Fibroblast of skin of right quadriceps (primary cell): ENCODE measurements around the gene DCUN1D2.
"Not testable (repeated sequence)": the region's sequence is repeated elsewhere in the genome, so short reads cannot be mapped to it uniquely, and the experiment has no call there.

Source experiments
- DNase-seq: peaks from one replicate; pipeline ENCODE4 v3.0.0-alpha.2; 2013

The DCUN1D2 gene

DNA sequence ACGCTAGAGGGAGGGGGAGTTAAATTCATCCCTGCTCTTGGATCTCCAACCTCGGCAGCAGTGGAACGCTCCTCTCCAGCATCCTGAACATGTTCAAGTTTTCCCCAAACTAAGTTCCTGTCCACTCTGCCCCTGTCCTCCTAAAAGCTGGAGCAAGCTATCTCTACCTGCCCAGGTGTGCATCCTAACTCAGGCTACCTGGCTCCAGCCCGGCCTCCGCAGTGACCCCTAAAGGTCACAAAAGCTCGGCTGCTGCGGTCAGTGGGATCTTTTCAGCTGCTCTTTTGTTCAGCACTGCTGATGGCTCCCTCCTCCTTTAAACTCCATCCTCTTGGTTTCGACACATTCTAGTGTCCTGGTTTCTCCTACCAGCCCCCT, 1.4 kb downstream of the DCUN1D2 start:
- DNase-seq: no peak

DNA sequence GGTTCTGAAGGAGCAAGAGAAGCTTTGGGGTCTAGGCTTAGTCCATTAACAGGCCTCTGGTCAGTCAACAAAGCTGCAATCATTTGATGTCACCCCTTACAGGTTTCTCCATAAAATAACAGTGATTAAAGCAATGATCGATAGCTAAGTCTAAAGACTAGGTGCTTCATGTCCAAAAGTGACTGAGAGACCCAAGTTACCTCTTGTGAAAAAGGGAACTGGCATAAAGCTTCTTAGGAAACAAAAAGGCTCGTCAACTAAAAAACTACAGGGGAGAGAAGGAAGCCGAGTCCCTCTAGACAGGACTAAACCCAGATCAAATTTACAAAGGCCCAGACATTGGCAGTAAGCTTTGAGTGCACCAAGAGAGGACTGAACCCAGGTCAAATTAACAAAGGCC, 2.2 kb downstream of the DCUN1D2 start:
- no peak for DNase-seq

DNA sequence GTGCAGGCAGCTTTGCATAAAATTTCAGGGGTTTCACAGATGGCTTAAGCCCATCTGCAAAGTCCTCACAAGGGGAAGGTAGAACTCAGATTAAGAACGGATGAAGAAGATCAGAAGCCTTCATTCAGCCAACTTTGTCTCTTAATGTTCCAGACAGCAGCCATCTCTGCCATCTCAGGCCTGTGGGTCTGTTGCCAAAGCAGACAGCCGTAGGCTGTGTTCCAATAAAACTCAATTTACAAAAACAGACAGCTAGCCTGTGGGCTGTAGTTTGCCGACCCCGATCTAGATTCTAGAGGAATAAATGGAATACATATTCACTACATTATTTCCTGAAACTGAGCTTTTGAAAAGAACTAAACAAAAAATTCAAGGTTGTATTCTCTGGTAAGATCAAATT, 3.8 kb downstream of the DCUN1D2 start:
- DNase-seq: no peak

DNA sequence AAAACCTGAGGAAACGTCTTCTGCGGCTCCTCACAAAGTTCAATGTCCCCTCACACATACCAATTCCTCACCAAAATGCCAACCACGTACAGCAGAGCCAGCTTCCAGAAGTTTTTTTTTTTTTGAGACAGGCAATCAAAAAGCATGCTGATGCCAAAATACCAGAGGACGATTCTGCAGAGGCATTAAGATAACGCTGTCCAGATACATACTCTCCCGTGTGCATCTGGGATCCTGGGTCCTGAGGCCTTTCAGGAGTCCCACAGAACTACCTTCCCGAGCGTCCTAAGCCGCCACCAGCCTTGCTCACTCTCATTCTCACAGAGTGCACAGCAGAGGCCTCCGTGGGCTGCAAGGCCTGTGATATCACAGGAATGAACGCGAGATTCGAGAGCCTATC, 5.0 kb downstream of the DCUN1D2 start:
- no peak for DNase-seq

DNA sequence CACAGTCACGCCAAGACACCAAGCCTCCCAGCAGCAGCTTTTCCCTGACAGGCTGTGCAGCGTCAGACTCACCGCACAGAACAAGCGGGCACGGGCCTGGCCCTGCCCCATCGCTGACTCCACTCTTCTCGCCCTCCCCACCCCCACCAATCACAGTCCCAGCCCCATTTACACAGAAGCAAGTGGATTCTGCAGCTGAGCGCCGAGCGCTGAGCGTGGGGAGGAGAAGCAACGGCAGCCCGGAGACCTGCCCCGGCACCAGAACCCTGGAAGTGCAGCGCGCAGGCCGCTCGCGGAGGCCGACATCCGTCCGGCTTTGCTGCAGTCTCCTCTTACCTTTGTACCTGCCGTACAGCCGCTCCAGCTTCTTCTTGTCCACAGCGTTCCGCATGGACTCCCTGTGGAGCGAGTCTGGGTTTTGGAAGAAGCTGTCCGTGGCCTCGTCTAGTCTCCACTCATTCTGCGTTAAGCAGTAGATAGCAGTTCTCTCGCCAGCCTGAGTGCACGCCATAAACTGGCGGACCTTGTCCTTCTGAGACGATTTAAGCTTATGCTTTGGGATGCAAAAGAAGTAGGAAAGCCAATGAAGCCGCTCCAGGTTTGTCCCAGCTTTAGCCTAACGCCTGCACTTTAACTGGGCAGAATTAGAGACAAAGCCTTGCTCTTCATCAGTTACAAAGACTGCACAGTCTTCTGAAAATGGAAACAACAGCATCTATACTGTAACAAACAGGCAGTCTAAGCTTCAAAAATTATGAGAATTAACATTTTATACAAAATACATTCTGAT, 6.8 kb downstream of the DCUN1D2 start:
- DNase-seq: no peak

DNA sequence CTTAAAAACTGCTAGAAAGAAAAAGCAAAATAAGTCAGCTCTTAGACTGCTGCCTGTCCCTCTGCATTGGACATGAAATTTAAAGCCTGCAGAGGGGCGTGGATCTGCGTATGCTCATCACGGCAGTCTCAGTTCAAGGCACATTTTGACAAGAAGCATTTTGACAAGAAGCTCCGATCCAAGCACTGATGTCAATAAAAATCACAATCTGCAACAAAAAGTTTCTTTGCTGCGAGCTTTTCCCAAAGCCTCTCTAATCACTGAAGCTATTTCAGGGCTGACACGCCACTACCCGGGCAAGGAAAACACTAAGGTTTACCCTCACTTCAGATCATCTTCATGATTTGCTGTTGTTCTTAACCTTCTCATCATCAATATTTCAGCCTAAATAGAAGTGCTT, 7.4 kb downstream of the DCUN1D2 start:
- no peak for DNase-seq

DNA sequence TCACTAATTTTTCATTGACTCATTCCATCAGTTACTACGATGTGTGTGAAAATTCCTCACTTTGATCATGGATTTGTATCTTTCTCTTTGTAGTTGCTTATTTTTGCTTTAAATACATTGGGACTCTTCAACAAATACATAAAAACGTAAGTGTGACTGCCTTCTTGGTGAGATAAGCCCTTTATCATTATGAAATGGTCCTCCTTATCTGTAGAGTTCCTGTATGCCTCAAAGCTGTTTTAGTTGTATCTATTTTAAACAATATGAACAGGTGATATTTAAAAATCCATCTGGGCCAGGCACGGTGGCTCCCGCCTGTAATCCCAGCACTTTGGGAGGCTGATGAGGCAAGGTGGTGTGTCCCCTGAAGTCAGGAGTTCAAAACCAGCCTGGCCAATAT, 11.3 kb downstream of the DCUN1D2 start:
- no peak for DNase-seq

DNA sequence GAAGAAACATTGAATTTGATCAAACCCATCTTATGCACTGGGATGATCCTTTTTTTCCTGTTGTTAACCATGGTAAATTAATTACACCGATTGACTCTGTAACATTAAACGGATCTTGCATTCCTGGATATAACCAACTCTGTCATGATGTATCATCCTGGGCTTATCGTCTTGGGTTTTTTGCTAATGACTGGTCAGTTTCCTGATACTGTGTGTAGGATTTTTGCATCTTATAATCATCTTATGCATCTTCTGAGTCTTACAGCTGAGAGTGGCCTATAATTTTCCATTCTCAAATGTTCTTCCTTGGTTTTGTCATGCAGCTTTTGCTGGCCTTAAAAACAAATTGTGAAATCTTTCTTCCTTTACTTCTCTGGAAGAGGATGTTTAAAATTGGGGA, 12.8 kb downstream of the DCUN1D2 start:
- DNase-seq: no peak

DNA sequence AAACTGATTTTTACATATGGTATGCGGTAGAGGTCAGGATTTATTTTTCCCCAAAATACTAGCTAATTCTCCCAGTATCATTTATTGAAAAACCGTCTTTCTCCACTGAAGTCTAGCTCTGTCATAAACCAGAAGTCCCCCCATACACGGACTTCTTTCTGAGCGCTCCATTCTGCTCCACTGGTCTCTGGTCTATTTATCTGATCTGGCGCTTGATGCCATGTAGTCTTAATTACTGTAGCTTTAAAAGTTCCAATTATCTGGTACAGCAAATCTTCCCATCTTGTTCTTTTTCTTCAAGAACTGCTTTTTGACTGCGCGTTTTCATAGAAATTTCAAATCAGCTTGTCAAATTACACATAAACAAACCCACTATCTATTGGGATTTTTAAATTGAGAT, 13.7 kb downstream of the DCUN1D2 start:
- DNase-seq: no peak

DNA sequence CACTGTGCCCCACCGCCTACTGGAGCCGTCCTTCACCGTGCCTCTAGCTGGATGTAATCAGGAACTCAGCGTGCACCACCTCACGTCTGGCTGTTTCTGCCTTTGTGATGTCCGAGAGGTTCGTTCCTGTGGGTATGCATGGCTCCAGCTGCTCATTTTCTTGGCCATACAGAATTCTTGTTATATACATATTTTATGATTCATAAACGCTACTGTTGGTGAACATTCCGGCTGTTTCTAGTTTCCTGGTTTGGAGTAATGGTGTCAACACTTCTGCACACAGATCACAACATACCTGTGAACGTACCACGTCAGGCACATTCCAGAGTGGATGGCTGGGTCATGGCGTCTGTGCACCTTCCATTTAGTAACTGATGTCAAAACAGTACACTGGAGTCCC, 14.6 kb downstream of the DCUN1D2 start:
- no peak for DNase-seq

DNA sequence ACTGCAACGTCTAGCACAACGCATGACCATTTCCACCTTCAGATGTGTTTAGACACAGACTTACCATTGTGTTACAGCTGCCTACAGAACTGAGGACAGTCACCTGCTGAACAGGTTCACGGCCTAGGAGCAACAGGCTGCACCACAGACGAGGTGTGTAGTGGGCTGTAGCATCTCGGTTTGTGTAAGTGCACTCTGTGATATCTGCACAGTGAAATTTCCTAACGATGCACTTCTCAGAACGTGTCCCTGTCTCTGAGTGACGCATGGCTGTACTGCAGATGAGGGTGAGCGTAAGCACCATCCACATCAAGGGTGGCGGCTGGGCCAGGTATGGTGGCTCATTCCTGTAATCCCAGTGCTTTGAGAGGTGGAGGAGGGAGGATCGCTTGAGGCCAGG, 15.2 kb downstream of the DCUN1D2 start:
- DNase-seq: no peak

DNA sequence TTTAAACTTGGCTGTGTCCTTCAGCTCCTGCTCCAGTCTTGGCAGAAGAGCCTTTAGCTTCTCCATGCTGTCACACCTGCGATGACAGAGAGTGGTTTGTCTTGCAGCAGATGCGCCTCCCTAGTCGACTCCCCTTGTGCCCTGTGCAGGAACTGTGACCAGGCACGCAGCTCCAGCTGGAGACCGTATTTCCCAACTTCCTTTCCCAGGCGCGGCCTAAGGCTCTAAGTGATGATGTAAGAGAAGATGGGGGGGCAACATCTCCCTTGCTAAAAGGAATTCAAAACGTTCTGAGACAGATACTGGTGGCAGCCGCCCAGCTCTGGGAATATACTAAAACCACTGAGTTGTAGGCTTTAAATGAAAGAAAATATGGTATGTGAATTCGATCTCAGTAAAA, 16.3 kb downstream of the DCUN1D2 start:
- peak; percentile 75 for DNase-seq

DNA sequence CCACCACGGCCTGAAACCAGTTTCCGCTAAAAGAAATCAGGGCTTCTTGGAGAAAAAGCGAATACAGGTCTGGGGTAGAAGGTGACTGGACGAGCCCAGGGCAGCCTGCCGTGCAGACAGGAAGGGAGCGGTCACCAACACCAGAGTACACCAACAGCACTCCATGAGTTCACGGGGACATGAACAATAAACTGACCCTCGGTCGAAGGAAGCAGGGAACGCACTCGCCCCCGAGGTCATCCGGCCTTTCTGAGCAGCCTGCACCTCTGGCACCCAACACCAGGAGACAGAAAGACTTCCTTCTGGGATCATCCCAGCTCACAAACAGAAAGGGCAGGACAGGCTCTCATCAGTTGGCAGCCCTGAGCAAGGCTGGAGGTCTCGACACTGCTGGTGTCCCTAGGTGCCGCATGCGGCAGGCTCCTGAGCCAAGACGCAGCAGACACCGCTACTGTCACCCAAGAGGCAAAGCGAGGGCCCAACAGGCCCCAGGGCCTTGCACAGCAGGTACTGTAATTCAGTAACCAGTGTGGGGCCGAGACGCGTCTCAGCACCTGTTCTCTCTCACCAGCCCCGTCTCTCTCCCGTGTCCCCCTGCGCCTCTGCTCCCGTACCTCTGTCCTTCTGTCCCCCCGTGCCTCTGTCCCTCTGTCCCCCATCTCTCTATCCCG, 18.0 kb downstream of the DCUN1D2 start:
- no peak for DNase-seq

DNA sequence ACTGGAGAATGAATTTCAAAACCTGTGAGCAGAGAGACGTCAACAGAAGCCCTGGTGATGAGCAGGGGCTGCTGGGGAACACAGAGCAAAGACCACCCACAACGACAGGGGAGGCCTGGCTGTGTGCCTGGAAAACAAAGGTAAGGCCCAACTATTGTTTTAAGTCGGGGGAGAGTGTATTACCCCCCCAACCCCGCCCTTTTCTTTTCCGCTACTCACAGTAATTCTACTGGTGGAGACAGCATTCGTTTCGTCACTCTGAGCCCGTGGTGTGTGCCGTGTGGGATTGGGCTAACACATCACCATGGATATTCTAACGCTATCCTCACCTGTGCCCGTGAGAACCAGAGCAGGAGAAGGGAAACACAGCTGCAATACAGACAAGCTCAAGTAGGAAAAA, 18.7 kb downstream of the DCUN1D2 start:
- DNase-seq: no peak

DNA sequence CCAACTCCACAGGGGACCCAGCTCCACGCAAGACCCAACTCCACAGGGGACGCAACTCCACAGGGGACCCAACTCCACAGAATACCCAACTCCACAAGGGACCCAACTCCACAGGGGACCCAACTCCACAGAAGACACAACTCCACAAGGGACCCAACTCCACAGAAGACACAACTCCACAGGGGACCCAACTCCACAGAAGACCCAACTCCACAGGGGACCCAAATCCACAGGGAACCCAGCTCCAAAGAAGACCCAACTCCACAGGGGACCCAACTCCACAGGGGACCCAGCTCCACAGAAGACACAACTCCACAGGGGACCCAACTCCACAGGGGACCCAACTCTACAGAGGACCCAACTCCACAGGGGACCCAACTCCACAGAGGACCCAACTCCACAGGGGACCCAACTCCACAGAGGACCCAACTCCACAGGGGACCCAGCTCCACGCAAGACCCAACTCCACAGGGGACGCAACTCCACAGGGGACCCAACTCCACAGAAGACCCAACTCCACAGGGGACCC, 19.8 kb downstream of the DCUN1D2 start:
- DNase-seq: not testable (repeated sequence)

DNA sequence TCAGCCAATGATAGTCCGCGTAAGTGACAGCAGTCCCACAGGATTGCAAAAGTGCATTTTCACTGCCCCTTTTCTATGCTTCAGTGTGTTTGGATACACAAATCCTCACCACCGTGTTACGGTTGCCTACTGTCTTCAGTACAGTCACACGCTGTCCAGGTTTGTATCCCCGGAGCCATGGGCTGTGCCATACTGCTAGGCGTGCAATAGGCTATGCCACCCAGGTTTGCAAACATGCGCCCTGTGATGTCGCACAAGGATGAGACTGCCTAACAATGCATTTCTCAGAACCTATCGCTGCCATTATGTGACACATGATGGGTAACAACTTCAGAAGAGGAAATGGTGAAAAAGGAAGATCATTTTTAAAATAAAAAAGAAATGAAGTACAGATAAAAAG, 20.4 kb downstream of the DCUN1D2 start:
- no peak for DNase-seq

DNA sequence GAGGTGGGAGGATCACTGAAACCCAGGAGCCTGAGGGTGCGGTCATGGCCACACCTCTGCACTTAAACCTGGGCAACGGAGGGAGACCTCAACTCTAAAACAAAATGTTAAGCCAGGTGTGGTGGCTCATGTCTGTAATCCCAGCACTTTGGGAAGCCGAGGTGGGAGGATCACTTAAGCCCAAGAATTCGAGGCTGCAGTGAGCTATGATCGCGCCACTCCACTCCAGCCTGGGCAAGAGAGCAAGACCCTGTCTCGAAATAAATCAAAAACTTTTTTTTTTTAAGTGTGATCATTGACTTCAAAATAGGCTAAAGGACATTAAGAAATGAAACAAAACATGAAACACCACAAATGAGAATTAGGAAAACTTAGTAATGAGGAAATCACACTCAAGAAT, 20.9 kb downstream of the DCUN1D2 start:
- no peak for DNase-seq

DNA sequence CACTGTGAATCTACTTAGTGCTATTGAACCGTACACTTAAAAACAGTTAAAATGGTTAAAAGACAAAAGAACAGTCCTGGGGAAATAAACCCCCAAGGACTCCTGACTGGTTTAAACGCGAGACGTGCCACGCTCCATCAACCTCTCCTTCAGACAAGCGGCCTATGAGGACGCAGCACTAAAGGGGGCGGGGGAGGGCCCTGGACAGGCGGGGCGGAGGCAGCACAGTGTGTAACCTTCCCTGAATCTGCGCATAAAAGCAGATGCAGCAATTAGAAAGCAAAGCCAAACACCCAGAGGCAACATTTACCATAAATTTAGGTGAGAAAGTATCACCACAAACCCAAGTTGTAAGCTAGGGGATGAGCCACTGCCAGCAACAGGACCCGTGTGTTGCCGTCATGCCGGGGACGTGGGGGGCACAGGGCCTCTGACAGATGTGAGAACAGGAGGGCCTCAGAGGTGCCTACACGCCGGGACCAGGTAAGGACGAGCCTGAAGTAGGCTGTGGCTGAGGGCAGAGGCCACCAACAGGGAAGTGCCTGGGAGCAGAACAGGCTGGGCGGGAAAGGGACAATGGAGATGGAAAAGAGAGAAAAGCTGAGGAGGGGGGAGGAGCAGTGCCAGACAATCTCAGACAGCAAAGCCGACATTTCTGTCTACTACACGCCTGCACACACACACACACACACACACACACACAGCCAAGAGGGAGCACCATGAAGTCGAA, 21.9 kb downstream of the DCUN1D2 start:
- DNase-seq: no peak

DNA sequence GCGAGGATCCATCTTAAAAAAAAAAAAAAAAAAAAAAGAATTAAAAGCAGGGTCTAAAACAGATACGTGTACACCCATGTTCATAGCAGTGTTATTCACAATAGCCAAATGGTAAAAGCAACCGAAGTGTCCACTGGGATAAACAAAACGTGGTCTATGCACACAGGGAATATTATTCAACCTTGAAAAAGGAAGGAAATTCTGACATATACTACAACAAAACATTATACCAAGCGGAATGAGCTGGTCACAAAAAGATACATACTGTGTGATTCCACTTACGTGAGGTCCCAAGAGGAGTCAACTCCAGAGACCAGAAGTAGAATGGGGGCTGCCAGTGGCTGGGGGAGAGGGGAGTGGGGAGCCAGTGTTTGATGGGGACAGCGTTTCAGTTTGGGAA, 22.5 kb downstream of the DCUN1D2 start:
- no peak for DNase-seq

DNA sequence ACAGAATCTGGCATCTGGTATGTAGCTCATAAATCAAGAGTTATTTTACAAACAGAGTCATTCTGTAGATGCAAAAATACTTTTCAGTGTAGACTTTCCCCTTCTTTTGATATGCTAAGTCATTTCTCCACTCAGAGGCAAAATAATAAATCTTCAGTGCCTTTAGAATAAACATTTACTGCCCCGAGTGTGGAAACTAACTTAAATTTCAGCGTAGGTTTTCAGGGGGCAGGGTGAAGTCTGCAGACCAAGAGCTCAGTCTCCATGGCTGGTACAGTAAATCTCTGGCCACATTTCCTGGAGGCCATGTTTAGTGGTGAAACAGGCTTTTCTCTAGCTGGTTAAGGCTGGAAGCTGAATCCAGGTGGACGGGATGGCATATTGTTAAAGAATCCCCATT, 24.1 kb downstream of the DCUN1D2 start:
- no peak for DNase-seq

DNA sequence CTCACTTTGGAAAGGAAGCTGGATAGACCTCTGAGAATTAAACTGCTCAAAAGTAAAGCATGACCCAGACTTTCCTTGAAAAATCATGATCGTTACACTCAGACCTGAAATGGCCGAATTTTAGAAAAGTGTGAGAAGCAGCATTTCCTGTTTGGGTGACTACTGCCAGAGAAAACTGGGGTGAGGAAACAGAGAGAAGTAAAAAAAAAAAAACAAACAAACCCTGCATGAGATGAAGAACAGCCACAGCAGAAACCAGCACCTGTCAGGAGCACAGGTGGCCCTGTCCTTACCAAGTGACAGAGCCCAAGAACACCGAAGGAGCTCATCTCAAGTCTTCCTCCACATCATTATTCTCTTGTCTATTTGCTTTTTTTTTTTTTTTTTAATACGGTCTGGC, 25.2 kb downstream of the DCUN1D2 start:
- DNase-seq: no peak

DNA sequence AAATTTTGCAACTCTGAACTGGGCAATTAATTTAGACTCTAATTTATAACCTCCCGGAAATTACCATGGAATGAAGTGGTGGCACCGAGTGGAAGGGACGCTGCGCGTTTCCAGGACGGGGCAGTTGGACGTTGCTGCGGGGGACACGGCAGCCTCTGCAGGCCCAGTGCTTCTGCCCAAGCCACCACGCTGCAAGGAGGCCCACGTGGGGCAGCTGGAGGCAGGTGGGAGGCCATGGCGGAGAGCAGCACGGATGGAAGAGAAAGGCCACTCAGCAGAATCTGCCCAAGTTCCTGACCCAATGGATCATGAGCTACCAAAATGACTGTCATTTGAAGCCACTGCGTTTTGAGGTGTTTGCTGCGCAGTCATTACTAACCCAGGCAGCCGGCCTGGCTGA, 26.0 kb downstream of the DCUN1D2 start:
- no peak for DNase-seq

DNA sequence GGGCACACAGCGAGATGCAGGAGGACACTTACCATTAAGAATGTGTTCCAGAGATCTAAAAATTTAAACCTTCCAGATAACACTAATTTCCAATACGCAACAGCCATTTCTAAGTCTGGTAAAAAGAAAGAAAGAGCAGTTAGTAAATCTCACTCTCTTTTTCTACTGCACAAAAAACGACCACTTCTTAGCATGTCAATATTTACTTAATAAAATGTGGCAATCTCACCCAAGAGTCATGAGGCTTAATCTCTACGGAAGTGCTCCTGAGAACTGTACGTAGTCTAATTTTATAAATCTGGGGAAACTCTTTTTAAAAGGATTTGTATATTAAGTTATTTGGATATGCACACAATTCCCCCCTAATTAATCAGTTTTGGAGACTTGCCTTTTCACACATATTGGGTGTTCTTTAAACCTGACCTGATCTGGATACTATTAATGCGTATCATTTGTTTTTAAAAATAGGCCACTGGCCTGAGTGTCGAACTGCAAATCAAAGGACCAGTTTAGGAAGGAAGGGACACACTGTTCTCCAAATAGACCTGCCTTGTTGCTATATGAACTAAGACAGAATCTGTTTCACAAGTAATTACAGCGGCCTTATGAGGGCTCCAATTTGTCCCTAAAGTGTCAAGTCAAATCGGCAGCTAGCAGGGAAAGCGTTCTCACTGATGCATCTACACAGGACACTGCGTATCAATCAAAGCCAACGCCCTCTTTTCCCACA, 29.3 kb downstream of the DCUN1D2 start:
- DNase-seq: no peak
